HEK293 (cell line): ENCODE results near the gene MYO7A.

ENCODE experiments used
- CTCF ChIP-seq: fragments of 450-650 bp; formaldehyde crosslinking; IDR thresholded peaks from 2 replicates; pipeline ENCODE4 v1.5.1; 2016; ENCODE audit warnings: missing biosample characterization, missing genetic modification characterization
- HOXC10 ChIP-seq: sonication (generic); formaldehyde crosslinking; IDR thresholded peaks from 2 replicates; pipeline ENCODE4 v1.8.1; 2023; ENCODE audit warnings: mild to moderate bottlenecking, missing genetic modification reagents
- PRDM10 ChIP-seq: fragments of 450-650 bp; formaldehyde crosslinking; IDR thresholded peaks from 2 replicates; pipeline ENCODE4 v1.5.1; 2016; ENCODE audit warnings: missing biosample characterization, missing genetic modification characterization
- ZBTB7A ChIP-seq: fragments of 450-650 bp; formaldehyde crosslinking; IDR thresholded peaks from 2 replicates; pipeline ENCODE4 v1.5.1; 2016; ENCODE audit warnings: low read depth, missing biosample characterization, missing genetic modification characterization
- ZNF23 ChIP-seq: fragments of 450-650 bp; formaldehyde crosslinking; IDR thresholded peaks from 2 replicates; pipeline ENCODE4 v1.5.1; 2016; ENCODE audit warnings: missing biosample characterization, missing genetic modification characterization, borderline replicate concordance
- ZNF488 ChIP-seq: fragments of 450-650 bp; formaldehyde crosslinking; IDR thresholded peaks from 2 replicates; pipeline ENCODE4 v1.5.1; 2016; ENCODE audit warnings: missing biosample characterization, missing genetic modification characterization
- ZNF623 ChIP-seq: fragments of 450-650 bp; formaldehyde crosslinking; IDR thresholded peaks from 2 replicates; pipeline ENCODE4 v1.5.1; 2016; ENCODE audit warnings: missing biosample characterization, missing genetic modification characterization
- TF ChIP-seq, protein P1 (sequence below): fragments of 450-650 bp; formaldehyde crosslinking; IDR thresholded peaks from 2 replicates; pipeline ENCODE4 v1.5.1; 2016; ENCODE audit warnings: missing biosample characterization, missing genetic modification characterization, low read depth
- TF ChIP-seq, protein P2 (sequence below): fragments of 450-650 bp; formaldehyde crosslinking; IDR thresholded peaks from 2 replicates; pipeline ENCODE4 v1.5.1; 2016; ENCODE audit warnings: missing biosample characterization, missing genetic modification characterization

GRCh38 chr11:77244277-77245027 lies 116.4 kb downstream of the MYO7A start:
- TF ChIP-seq ZNF488 (no peak), CTCF (tag by site-specific recombination) (no peak), ZNF23 (tag by site-specific recombination) (no peak), HOXC10 (no peak), ZNF623 (tag by site-specific recombination) (no peak), PRDM10 (tag by site-specific recombination) (no peak), ZBTB7A (no peak)
- TF ChIP-seq, protein P1, sequence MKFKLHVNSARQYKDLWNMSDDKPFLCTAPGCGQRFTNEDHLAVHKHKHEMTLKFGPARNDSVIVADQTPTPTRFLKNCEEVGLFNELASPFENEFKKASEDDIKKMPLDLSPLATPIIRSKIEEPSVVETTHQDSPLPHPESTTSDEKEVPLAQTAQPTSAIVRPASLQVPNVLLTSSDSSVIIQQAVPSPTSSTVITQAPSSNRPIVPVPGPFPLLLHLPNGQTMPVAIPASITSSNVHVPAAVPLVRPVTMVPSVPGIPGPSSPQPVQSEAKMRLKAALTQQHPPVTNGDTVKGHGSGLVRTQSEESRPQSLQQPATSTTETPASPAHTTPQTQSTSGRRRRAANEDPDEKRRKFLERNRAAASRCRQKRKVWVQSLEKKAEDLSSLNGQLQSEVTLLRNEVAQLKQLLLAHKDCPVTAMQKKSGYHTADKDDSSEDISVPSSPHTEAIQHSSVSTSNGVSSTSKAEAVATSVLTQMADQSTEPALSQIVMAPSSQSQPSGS (tag by site-specific recombination) = no peak
- TF ChIP-seq, protein P2, sequence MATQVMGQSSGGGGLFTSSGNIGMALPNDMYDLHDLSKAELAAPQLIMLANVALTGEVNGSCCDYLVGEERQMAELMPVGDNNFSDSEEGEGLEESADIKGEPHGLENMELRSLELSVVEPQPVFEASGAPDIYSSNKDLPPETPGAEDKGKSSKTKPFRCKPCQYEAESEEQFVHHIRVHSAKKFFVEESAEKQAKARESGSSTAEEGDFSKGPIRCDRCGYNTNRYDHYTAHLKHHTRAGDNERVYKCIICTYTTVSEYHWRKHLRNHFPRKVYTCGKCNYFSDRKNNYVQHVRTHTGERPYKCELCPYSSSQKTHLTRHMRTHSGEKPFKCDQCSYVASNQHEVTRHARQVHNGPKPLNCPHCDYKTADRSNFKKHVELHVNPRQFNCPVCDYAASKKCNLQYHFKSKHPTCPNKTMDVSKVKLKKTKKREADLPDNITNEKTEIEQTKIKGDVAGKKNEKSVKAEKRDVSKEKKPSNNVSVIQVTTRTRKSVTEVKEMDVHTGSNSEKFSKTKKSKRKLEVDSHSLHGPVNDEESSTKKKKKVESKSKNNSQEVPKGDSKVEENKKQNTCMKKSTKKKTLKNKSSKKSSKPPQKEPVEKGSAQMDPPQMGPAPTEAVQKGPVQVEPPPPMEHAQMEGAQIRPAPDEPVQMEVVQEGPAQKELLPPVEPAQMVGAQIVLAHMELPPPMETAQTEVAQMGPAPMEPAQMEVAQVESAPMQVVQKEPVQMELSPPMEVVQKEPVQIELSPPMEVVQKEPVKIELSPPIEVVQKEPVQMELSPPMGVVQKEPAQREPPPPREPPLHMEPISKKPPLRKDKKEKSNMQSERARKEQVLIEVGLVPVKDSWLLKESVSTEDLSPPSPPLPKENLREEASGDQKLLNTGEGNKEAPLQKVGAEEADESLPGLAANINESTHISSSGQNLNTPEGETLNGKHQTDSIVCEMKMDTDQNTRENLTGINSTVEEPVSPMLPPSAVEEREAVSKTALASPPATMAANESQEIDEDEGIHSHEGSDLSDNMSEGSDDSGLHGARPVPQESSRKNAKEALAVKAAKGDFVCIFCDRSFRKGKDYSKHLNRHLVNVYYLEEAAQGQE (tag by site-specific recombination) = no peak
